Common myeloid progenitor, CD34-positive (primary cell): ENCODE measurements around the gene PPP1R9B.

Source experiments
- CTCF ChIA-PET: fragments of 350-600 bp; sonication (Branson Sonifier 250); formaldehyde crosslinking; loops from one replicate; lab custom pipeline; 2021; ENCODE audit warnings: antibody characterized with exemption; lab: Charles Lee
- POLR2A ChIA-PET: fragments of 350-600 bp; sonication (Branson Sonifier 250); formaldehyde crosslinking; loops from one replicate; lab custom pipeline; 2021; ENCODE audit warnings: antibody characterized with exemption; lab: Charles Lee
- DNase-seq, 3 donors: peaks; one replicate each; pipeline versions ENCODE4 v3.0.0 to v3.0.0-alpha.2; 2013
- H3K27ac ChIP-seq, 2 experiments: 1 replicate in 1 of 2; 2 replicates in 1 of 2; pipeline ENCODE4 v1.7.0; 2013; ENCODE audit warnings: inconsistent platforms in 2 of 2, low read length in 2 of 2, mild to moderate bottlenecking in 2 of 2, low read depth in 1 of 2, moderate library complexity in 1 of 2; ENCODE audit not compliant: severe bottlenecking in 2 of 2, insufficient read depth in 1 of 2, poor library complexity in 1 of 2
- H3K27me3 ChIP-seq, 5 experiments: replicated peaks in 2 of 5; 1 replicate in 3 of 5; 2 replicates in 2 of 5; pipeline versions ENCODE4 v1.6.1 to v1.7.0; 2013; ENCODE audit warnings: low read length in 4 of 5, mild to moderate bottlenecking in 2 of 5, moderate library complexity in 2 of 5, inconsistent platforms in 1 of 5; ENCODE audit not compliant: insufficient read depth in 5 of 5, control insufficient read depth in 4 of 5
- H3K36me3 ChIP-seq, 4 experiments: 1 replicate in 2 of 4; 2 replicates in 2 of 4; pipeline versions ENCODE4 v1.6.1 to v1.7.0; 2013; ENCODE audit warnings: low read length in 3 of 4, control low read depth in 1 of 4, mild to moderate bottlenecking in 1 of 4; ENCODE audit not compliant: control insufficient read depth in 4 of 4, insufficient read depth in 4 of 4
- H3K4me1 ChIP-seq, 4 experiments: 1 replicate in 3 of 4; 2 replicates in 1 of 4; pipeline versions ENCODE4 v1.6.1 to v1.7.1; 2013; ENCODE audit warnings: low read length in 3 of 4, mild to moderate bottlenecking in 3 of 4, control low read depth in 1 of 4, inconsistent platforms in 1 of 4, moderate library complexity in 1 of 4; ENCODE audit not compliant: control insufficient read depth in 4 of 4, insufficient read depth in 4 of 4; ENCODE audit errors: control extremely low read depth in 1 of 4
- H3K4me3 ChIP-seq, 7 experiments: 1 replicate in 4 of 7; 2 replicates in 3 of 7; pipeline versions ENCODE4 v1.5.1 to v1.7.0; 2013; ENCODE audit warnings: mild to moderate bottlenecking in 7 of 7, low read length in 6 of 7, moderate library complexity in 6 of 7, inconsistent platforms in 2 of 7, low read depth in 2 of 7, control low read depth in 1 of 7; ENCODE audit not compliant: insufficient read depth in 4 of 7, control insufficient read depth in 1 of 7; ENCODE audit errors: extremely low read depth in 1 of 7
- H3K9me3 ChIP-seq, 5 experiments: 1 replicate in 4 of 5; 2 replicates in 1 of 5; pipeline versions ENCODE4 v1.6.1 to v1.7.1; 2013; ENCODE audit warnings: low read length in 4 of 5, mild to moderate bottlenecking in 2 of 5, inconsistent platforms in 1 of 5, low read depth in 1 of 5, moderate library complexity in 1 of 5; ENCODE audit not compliant: control insufficient read depth in 4 of 5, insufficient read depth in 2 of 5; ENCODE audit errors: control extremely low read depth in 1 of 5
- WGBS: methylation state at CpG from one replicate; pipeline ENCODE4 v1.1.5; 2013; ENCODE audit not compliant: insufficient coverage; 5-methylcytosine and 5-hydroxymethylcytosine counted together

PPP1R9B gene

DNA sequence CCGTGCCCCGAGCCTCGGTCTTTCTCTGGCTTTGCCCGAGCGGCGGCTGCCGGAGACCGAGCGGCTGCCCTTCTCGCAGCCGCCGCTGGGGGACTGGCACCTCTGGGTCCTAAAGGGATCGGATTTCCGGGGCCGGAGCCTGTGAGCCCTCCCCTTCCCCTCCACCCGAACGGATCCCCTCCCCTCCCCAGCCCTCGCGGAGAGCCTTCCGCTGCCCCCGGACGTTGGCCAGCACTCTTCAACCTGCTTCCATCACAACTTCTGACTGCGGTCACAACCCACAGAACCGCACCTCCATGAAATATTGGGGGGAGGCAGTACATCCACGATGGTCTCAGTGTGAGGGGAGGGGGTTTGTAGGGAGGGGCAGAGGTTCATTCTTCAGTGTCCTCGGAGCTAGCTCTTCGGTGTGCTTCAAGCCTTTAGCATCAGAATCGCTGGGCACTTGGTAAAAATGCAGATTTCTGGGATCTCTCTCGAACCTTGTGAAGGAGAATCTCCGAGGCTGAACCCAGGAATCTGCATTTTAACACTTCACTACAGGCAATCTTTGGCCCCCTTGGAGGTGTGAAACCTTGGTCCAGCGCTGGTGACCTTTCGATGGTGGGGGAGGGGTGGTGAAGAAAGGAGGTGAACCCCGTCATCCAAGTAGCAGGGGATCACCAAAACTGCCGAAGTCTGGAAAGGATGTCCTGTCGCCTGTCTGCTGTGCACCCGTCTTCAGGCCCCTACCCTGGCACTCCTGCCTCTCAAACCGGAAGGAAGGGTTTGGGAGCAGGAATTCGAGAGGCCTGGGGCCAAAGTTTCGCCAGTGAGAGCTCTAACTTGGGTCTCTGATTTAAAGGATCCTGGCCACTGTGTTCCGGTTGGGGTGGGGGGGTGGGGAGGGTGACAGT is 812 bp upstream of the PPP1R9B start:
- WGBS = 0% methylated on average over 28 of the region's 40 CpGs
- Histone ChIP-seq H3K36me3 (peaks cover 0 to 10% (median 0%) of the 10 kb centered on the region in 4 experiments), H3K27ac (peak overlapping the region in 1 of 2 experiments; percentile 79), H3K4me3 (peak overlapping the region; percentile 56 to 88 (median 82)), H3K9me3 (no peaks in the 10 kb centered on the region), H3K27me3 (no peaks in the 10 kb centered on the region), H3K4me1 (peaks cover 6 to 80% (median 70%) of the 10 kb centered on the region in 4 experiments)
- ChIA-PET POLR2A (interaction anchor here (0.9 to 1.6 kb wide), 2 partner anchors 10 to 11 kb away, joined by 3 to 6 read pairs; no protein-coding TSS in a partner anchor), CTCF (interaction anchor here (0.5 to 6.5 kb wide), 13 partner anchors 10 to 146 kb away, joined by 3 to 82 read pairs (median 7); partner anchors contain the start of gene PDK2)
- DNase-seq = peak; percentile 90 to 95 (median 93)

- WGBS = under 1% methylated on average over 114 of the region's 123 CpGs
- ChIA-PET POLR2A (interaction anchor here (0.6 to 2.7 kb wide), 3 partner anchors 10 to 149 kb away, joined by 3 to 13 read pairs (median 4); no protein-coding TSS in a partner anchor), CTCF (interaction anchor here (1.2 to 6.5 kb wide), 4 partner anchors 9 to 55 kb away, joined by 3 to 82 read pairs (median 26); partner anchors contain the start of gene PDK2)
- H3K36me3 ChIP-seq = peaks cover 0 to 22% (median 6%) of the 10 kb centered on the region in 4 experiments
- peak in 2 of 3 donors; percentile 60 to 72 for DNase-seq
- H3K4me3 ChIP-seq = peak overlapping the region; percentile 72 to 88 (median 82)
- H3K27me3 ChIP-seq = no peaks in the 10 kb centered on the region
- peaks cover 4 to 84% (median 78%) of the 10 kb centered on the region in 4 experiments for H3K4me1 ChIP-seq
- H3K9me3 ChIP-seq = no peaks in the 10 kb centered on the region
- peak overlapping the region in 1 of 2 experiments; percentile 79 for H3K27ac ChIP-seq
These were observed 792 bp downstream of the PPP1R9B start for GRCh38 chr17:50149417-50150353.

- Histone ChIP-seq H3K27ac (peak overlapping the region in 1 of 2 experiments; percentile 66), H3K4me1 (peaks cover 4 to 82% (median 75%) of the 10 kb centered on the region in 4 experiments), H3K36me3 (peaks cover 2 to 28% (median 12%) of the 10 kb centered on the region in 4 experiments), H3K4me3 (peak overlapping the region; percentile 72 to 88 (median 82)), H3K9me3 (no peaks in the 10 kb centered on the region), H3K27me3 (no peaks in the 10 kb centered on the region)
- CTCF ChIA-PET = interaction anchor here (1.2 to 6.5 kb wide), 8 partner anchors 9 to 54 kb away, joined by 3 to 82 read pairs (median 4); partner anchors contain the start of gene PDK2
- DNase-seq = no peak
- 0% methylated on average over 25 of the region's 30 CpGs for WGBS
- POLR2A ChIA-PET = interaction anchor here (1.0 to 2.7 kb wide), 2 partner anchors 9 to 12 kb away, joined by 3 to 13 read pairs; no protein-coding TSS in a partner anchor
These were observed 1.4 kb downstream of the PPP1R9B start for GRCh38 chr17:50149091-50149416.

DNA sequence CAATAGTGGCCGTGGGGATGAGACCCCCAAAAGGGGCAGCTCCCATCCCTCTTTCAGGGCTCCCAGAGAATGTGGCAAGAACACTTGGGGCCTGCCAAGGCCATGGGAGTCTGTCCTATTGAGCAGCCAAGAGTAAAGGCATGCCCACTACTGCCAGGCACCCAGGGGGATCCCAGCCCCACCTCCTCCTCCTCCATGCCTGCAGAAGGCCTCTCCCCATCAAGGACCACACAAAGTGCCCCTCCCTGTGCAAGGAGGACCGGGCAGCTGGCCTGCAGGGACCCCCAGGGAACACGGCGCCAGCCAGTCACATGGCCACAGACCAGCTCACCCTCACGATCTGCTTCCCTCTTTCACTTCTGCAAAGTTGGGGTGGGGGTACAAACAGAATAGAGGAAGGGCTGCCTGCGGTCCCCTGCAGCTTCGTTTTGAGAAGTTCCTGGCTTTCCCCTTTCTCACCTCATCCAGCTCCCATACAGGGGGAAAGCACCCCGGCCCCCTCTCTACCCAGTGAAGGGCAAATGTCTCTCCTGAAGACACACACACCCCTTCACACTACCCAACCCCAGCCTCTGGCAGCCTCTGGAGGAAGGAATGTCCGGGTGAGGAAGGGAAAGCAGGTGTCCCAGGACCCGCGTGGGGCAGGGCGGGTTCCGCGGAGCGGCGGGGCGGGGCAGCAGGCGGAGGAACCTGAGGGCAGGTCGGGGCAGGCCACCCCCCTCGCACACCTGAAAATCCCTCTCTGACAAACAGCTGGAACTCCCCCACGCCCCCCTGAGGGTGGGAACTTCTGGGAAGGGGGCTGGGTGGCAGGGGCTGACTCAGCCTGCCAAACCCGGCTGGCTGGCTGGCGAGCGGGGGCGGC is 2.0 kb downstream of the PPP1R9B start:
- Histone ChIP-seq H3K27me3 (no peaks in the 10 kb centered on the region), H3K4me1 (peaks cover 4 to 76% (median 69%) of the 10 kb centered on the region in 4 experiments), H3K36me3 (peaks cover 2 to 34% (median 18%) of the 10 kb centered on the region in 4 experiments), H3K9me3 (no peaks in the 10 kb centered on the region), H3K27ac (peak overlapping the region in 1 of 2 experiments; percentile 66), H3K4me3 (peak overlapping the region; percentile 48 to 88 (median 82))
- ChIA-PET POLR2A (interaction anchor here (0.8 to 2.7 kb wide), 3 partner anchors 9 to 18 kb away, joined by 3 to 13 read pairs (median 4); no protein-coding TSS in a partner anchor), CTCF (interaction anchor here (0.7 to 6.5 kb wide), 10 partner anchors 9 to 119 kb away, joined by 3 to 49 read pairs (median 5); no protein-coding TSS in a partner anchor)
- peak; percentile 72 to 92 (median 90) for DNase-seq
- WGBS = 0% methylated on average over 4 of the region's 25 CpGs

- DNase-seq = no peak
- H3K4me3 ChIP-seq = peak overlapping the region in 6 of 7 experiments; percentile 67 to 88 (median 84)
- H3K9me3 ChIP-seq = no peaks in the 10 kb centered on the region
- ChIA-PET CTCF (interaction anchor here (0.7 to 6.5 kb wide), 11 partner anchors 8 to 119 kb away, joined by 3 to 49 read pairs (median 5); no protein-coding TSS in a partner anchor), POLR2A (interaction anchor here (0.8 to 2.7 kb wide), 3 partner anchors 8 to 17 kb away, joined by 3 to 13 read pairs (median 4); no protein-coding TSS in a partner anchor)
- H3K27me3 ChIP-seq = no peaks in the 10 kb centered on the region
- peaks cover 4 to 74% (median 70%) of the 10 kb centered on the region in 4 experiments for H3K4me1 ChIP-seq
- peaks cover 2 to 40% (median 22%) of the 10 kb centered on the region in 4 experiments for H3K36me3 ChIP-seq
- 14% methylated on average over 2 of the region's 5 CpGs for WGBS
- peak overlapping the region in 1 of 2 experiments; percentile 66 for H3K27ac ChIP-seq
These were observed 2.6 kb downstream of the PPP1R9B start for GRCh38 chr17:50147841-50148225.
